ENCODE data around the gene EDA2R. TPM values are rescaled to one million over a fixed set of nuclear protein-coding genes. Genes with fewer than 3 reads are reported as not detected.

Gene EDA2R
- total and polyA plus RNA-seq, 2 of the 8 experiments (the other 6 are each of a cell fraction or from before 2014, with no cell fraction given) = 5.0 to 7.0 TPM

DNA sequence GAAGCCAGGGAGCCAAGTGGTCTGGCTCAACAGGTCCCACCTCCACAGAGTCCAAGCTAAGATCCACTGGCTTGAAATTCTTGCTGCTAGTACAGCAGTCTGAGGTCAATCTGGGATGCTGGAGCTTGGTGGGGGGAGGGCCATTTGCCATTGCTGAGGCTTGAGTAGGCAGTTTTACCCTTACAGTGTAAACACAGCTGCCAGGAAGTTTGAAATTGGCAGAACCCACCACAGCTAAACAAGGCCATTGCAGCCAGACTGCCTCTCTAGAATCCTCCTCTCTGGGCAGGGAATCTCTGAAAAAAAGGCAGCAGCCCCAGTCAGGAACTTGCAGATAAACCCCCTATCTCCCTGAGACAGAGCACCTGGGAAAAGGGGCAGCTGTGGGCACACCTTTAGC lies 84.9 kb downstream of the EDA2R start (continued):
- TF ChIP-seq RBBP5 (IDR thresholded peaks at IDR 0.05; ENCODE audit: borderline replicate concordance, low read depth, low read length) = no peak
- TF ChIP-seq, protein P1, sequence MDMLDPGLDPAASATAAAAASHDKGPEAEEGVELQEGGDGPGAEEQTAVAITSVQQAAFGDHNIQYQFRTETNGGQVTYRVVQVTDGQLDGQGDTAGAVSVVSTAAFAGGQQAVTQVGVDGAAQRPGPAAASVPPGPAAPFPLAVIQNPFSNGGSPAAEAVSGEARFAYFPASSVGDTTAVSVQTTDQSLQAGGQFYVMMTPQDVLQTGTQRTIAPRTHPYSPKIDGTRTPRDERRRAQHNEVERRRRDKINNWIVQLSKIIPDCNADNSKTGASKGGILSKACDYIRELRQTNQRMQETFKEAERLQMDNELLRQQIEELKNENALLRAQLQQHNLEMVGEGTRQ (IDR thresholded peaks at IDR 0.05; ENCODE audit: low read length) = no peak
- no peak for TF ChIP-seq YY1 (IDR thresholded peaks at IDR 0.05; ENCODE audit: low read depth, low read length)
- no peak for TF ChIP-seq JUND (IDR thresholded peaks at IDR 0.05; ENCODE audit: low read length)
- no peak for TF ChIP-seq CREB1 (IDR thresholded peaks at IDR 0.05)
- TF ChIP-seq SUZ12 (IDR thresholded peaks at IDR 0.05; ENCODE audit: low read length) = no peak
- TF ChIP-seq KDM4A (IDR thresholded peaks at IDR 0.05; ENCODE audit: low read depth, low read length, severe bottlenecking) = no peak
- no peak for TF ChIP-seq GABPA (IDR thresholded peaks at IDR 0.05; ENCODE audit: borderline replicate concordance, insufficient read depth, low read length)
- TF ChIP-seq MAFK (IDR thresholded peaks at IDR 0.05; ENCODE audit: low read depth, low read length) = no peak

Data from H1 (cell line).